Measurements from ENCODE around the gene IKZF1.

DNA sequence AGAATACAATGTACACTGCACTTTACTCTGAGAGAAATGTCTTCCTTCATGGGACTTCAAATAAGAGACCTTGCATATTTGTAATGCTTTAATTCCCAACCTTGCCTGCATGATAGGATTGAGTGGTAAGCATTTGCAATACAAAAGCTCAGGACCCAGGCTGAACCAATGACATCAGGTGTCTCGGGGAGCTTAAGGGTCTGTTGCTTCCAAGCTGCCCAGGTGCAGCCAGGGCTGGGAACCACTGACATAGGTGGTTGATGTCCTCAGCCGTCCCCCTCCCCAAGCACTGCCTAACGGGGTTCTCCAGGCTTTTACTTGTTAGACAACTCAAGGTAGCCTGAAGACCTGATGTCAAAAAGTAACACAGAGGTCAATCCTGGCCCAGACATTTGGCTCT is 116.5 kb downstream of the IKZF1 start:
- TF ChIP-seq EZH2phosphoT487 (IDR thresholded peaks at IDR 0.05; ENCODE audit: low read length) (no peak), EZH2 (optimal IDR thresholded peaks at IDR 0.05; ENCODE audit: low read depth, low read length) (no peak)

Data from MM.1S (cell line).